CD14-positive monocyte (primary cell): ENCODE data around the gene FXYD5. TPM values are rescaled to one million over a fixed set of nuclear protein-coding genes. Genes with fewer than 3 reads are reported as not detected.

Source experiments
- DNase-seq, 3 donors: peaks; one replicate each; pipeline ENCODE4 v3.0.0-alpha.2; 2011 to 2022
- H2AFZ ChIP-seq: 2 replicates; pipeline ENCODE4 v1.6.0; 2012; ENCODE audit warnings: mild to moderate bottlenecking, low read depth, low read length, inconsistent platforms; ENCODE audit not compliant: insufficient read depth, poor library complexity, severe bottlenecking
- H3K27ac ChIP-seq, 2 donors: 1 replicate in 1 of 2; 2 replicates in 1 of 2; pipeline ENCODE4 v1.5.1; 2012 to 2013; ENCODE audit warnings: low read length in 2 of 2, control low read depth in 1 of 2, inconsistent platforms in 1 of 2, low read depth in 1 of 2, mild to moderate bottlenecking in 1 of 2
- H3K27me3 ChIP-seq, 2 donors: one replicate each; pipeline versions ENCODE4 v1.6.0 to v1.6.1; 2011 to 2013; ENCODE audit warnings: low read length in 2 of 2; ENCODE audit not compliant: control insufficient read depth in 2 of 2, insufficient read depth in 2 of 2
- H3K36me3 ChIP-seq, 2 donors: replicated peaks in 1 of 2; 1 replicate in 1 of 2; 2 replicates in 1 of 2; pipeline versions ENCODE4 v1.5.1 to v1.6.1; 2012 to 2013; ENCODE audit warnings: low read length in 2 of 2, control low read depth in 1 of 2, inconsistent platforms in 1 of 2, mild to moderate bottlenecking in 1 of 2; ENCODE audit not compliant: insufficient read depth in 2 of 2, control insufficient read depth in 1 of 2
- H3K4me1 ChIP-seq, 2 donors: 1 replicate in 1 of 2; 2 replicates in 1 of 2; pipeline versions ENCODE4 v1.5.1 to v1.6.1; 2012 to 2013; ENCODE audit warnings: low read length in 2 of 2, control low read depth in 1 of 2, inconsistent platforms in 1 of 2, mild to moderate bottlenecking in 1 of 2, moderate library complexity in 1 of 2; ENCODE audit not compliant: insufficient read depth in 2 of 2, control insufficient read depth in 1 of 2
- H3K4me2 ChIP-seq: replicated peaks from 2 replicates; pipeline ENCODE3; 2012; ENCODE audit warnings: low read length, moderate library complexity, mild to moderate bottlenecking; ENCODE audit not compliant: poor library complexity, severe bottlenecking; ENCODE audit errors: extremely low read depth
- H3K4me3 ChIP-seq, 3 experiments: fragments of 200-600 bp in 1 of 3; sonication (generic) in 1 of 3; replicated peaks in 1 of 3; 1 replicate in 2 of 3; 2 replicates in 1 of 3; pipeline ENCODE4 v1.5.1; 2011 to 2013; ENCODE audit warnings: low read length in 3 of 3, mild to moderate bottlenecking in 3 of 3, control low read depth in 2 of 3, low read depth in 2 of 3, inconsistent platforms in 1 of 3, moderate library complexity in 1 of 3
- H3K79me2 ChIP-seq: 2 replicates; pipeline ENCODE4 v1.6.0; 2012; ENCODE audit warnings: mild to moderate bottlenecking, control low read depth, inconsistent platforms, low read length, moderate library complexity; ENCODE audit not compliant: insufficient read depth
- H3K9ac ChIP-seq: 2 replicates; pipeline ENCODE4 v1.6.0; 2017; ENCODE audit warnings: low read length, mild to moderate bottlenecking; ENCODE audit not compliant: insufficient read depth, poor library complexity, severe bottlenecking
- H3K9me3 ChIP-seq, 2 donors: replicated peaks in 1 of 2; 1 replicate in 1 of 2; 2 replicates in 1 of 2; pipeline versions ENCODE4 v1.5.1 to v1.6.1; 2012 to 2013; ENCODE audit warnings: low read length in 2 of 2, control low read depth in 1 of 2; ENCODE audit not compliant: control insufficient read depth in 1 of 2, insufficient read depth in 1 of 2
- H4K20me1 ChIP-seq: 2 replicates; pipeline ENCODE4 v1.6.0; 2012; ENCODE audit warnings: mild to moderate bottlenecking, low read length, control low read depth, moderate library complexity; ENCODE audit not compliant: insufficient read depth
- H3K27ac Mint-ChIP-seq, 7 donors: one replicate each; pipeline ENCODE4 v1.8.0; 2020; ENCODE audit warnings: mild to moderate bottlenecking in 7 of 7, mixed read lengths in 7 of 7, moderate library complexity in 6 of 7, inconsistent platforms in 2 of 7
- H3K27me3 Mint-ChIP-seq, 3 donors: one replicate each; pipeline ENCODE4 v1.8.0; 2021 to 2022; ENCODE audit warnings: low read depth in 3 of 3, mild to moderate bottlenecking in 3 of 3, mixed read lengths in 3 of 3, moderate library complexity in 3 of 3, inconsistent platforms in 1 of 3
- H3K36me3 Mint-ChIP-seq, 2 donors: one replicate each; pipeline ENCODE4 v1.8.0; 2020; ENCODE audit warnings: mixed read lengths in 2 of 2, inconsistent platforms in 1 of 2, mild to moderate bottlenecking in 1 of 2
- H3K4me1 Mint-ChIP-seq: one replicate; pipeline ENCODE4 v1.8.0; 2020; ENCODE audit warnings: mild to moderate bottlenecking, mixed read lengths
- H3K4me3 Mint-ChIP-seq, 2 donors: one replicate each; pipeline ENCODE4 v1.8.0; 2020; ENCODE audit warnings: mild to moderate bottlenecking in 2 of 2, mixed read lengths in 2 of 2, moderate library complexity in 1 of 2
- H3K9me3 Mint-ChIP-seq, 7 donors: one replicate each; pipeline ENCODE4 v1.8.0; 2020 to 2022; ENCODE audit warnings: mixed read lengths in 7 of 7, mild to moderate bottlenecking in 6 of 7, moderate library complexity in 6 of 7, inconsistent platforms in 2 of 7
- CTCF ChIP-seq: fragments of 200-600 bp; IDR thresholded peaks from one replicate; pipeline ENCODE4 v1.8.0; 2022; ENCODE audit warnings: antibody characterized with exemption, mild to moderate bottlenecking
- WGBS: methylation state at CpG from one replicate; pipeline ENCODE4 v1.1.5; 2013; ENCODE audit warnings: missing lambda C conversion rate; ENCODE audit not compliant: insufficient coverage; 5-methylcytosine and 5-hydroxymethylcytosine counted together
- intact Hi-C, 2 donors: fragments of 100-400 bp; cut with micrococcal nuclease; formaldehyde crosslinking; loops; one replicate each; pipeline versions ENCODE4 v1.15.0 to v1.15.1; 2023
- polyA plus RNA-seq, 3 donors: library from polyadenylated mRNA; depleted of rRNA in 1 of 3; unstranded in 2 of 3; stranded (reverse) in 1 of 3; fragments of 300-500 nt in 2 of 3; fragments of >200 nt in 1 of 3; fragmentation: Illumina TruSeq in 2 of 3; gene quantifications; 1 replicate in 2 of 3; 2 replicates in 1 of 3; pipeline ENCODE4 v1.2.3, GENCODE V29; 2012 to 2021

FXYD5 gene
- polyA plus RNA-seq, 3 donors = 204 to 673 (median 312) TPM

- H3K4me3 ChIP-seq = peak overlapping the region in 1 of 3 experiments; percentile 14
- no peak for TF ChIP-seq CTCF
- intact Hi-C loops = loop anchor here in 1 of 2 donors (10.0 kb wide), 1 partner anchor 60 kb away; the partner anchor contains the start of gene USF2
- H3K4me2 ChIP-seq = peak overlapping the region; percentile 17
- H2AFZ ChIP-seq = peak overlapping the region; percentile 48
- H3K79me2 ChIP-seq = no peaks in the 10 kb centered on the region
- peaks cover 42% of the 10 kb centered on the region for H3K4me1 Mint-ChIP-seq
- DNase-seq = peak; percentile 79 to 83 (median 82)
- 7% methylated on average over 5 of the region's 13 CpGs for WGBS
- H3K36me3 ChIP-seq = no peaks in the 10 kb centered on the region
- no peak overlapping the region for H3K9ac ChIP-seq
- no peaks in the 10 kb centered on the region for H3K27me3 ChIP-seq
- peaks cover 0 to 12% (median 4%) of the 10 kb centered on the region in 7 donors for H3K9me3 Mint-ChIP-seq
- no peaks in the 10 kb centered on the region for H4K20me1 ChIP-seq
- H3K27me3 Mint-ChIP-seq = peaks cover 0 to 1% (median 0%) of the 10 kb centered on the region in 3 donors
- H3K36me3 Mint-ChIP-seq = peaks cover 0 to 2% of the 10 kb centered on the region in 2 donors
- peak overlapping the region; percentile 54 to 84 for H3K27ac ChIP-seq
- peaks cover 31 to 33% of the 10 kb centered on the region in 2 donors for H3K4me1 ChIP-seq
- H3K27ac Mint-ChIP-seq = peak overlapping the region; percentile 89 to 96 (median 93)
- H3K9me3 ChIP-seq = no peaks in the 10 kb centered on the region
- peak overlapping the region in 1 of 2 donors; percentile 4 for H3K4me3 Mint-ChIP-seq
Observed at GRCh38 chr19:35204799-35205732, 50.5 kb downstream of the FXYD5 start.

DNA sequence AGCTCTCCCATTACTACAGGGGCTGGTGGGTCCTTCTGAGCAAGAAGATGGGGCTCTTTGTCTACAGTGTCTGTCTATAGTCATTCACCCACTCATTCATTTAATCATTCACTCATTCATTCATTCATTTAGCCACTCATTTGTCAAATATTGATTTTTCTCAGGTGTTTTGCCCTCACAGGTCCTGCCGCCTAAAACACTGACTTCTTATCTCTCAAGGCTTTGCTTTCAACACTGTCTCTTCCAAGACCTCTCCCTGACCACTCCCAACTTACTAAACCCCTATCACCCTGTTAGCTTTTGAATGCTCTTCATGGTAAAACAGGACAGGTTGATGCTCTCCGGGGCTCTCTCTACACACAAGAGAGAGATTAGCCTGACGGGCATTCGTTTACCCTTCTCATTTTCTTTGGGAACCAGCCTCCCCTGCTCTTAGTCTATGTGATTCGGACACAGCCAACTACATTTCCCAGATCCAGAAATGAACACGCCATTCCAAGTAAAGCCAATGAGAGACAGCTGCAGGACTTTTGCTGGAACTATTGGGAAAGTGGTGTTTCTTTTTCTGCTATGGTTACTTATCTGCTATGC, 51.3 kb downstream of the FXYD5 start:
- H3K79me2 ChIP-seq = no peaks in the 10 kb centered on the region
- H3K36me3 ChIP-seq = no peaks in the 10 kb centered on the region
- intact Hi-C loops = loop anchor here in 1 of 2 donors (10.0 kb wide), 1 partner anchor 59 kb away; the partner anchor contains the start of gene USF2
- DNase-seq = no peak
- peak overlapping the region; percentile 17 for H3K4me2 ChIP-seq
- no peak overlapping the region for H3K9ac ChIP-seq
- no peaks in the 10 kb centered on the region for H4K20me1 ChIP-seq
- Mint-ChIP-seq H3K9me3 (peaks cover 0 to 12% (median 4%) of the 10 kb centered on the region in 7 donors), H3K4me1 (peaks cover 45% of the 10 kb centered on the region), H3K4me3 (peak overlapping the region; percentile 4 to 25), H3K27ac (peak overlapping the region; percentile 38 to 95 (median 85)), H3K36me3 (peaks cover 0 to 2% of the 10 kb centered on the region in 2 donors), H3K27me3 (no peaks in the 10 kb centered on the region)
- peaks cover 36 to 39% of the 10 kb centered on the region in 2 donors for H3K4me1 ChIP-seq
- H2AFZ ChIP-seq = peak overlapping the region; percentile 48
- 100% methylated on average over 2 of the region's 6 CpGs for WGBS
- peak overlapping the region; percentile 54 to 84 for H3K27ac ChIP-seq
- H3K9me3 ChIP-seq = no peaks in the 10 kb centered on the region
- no peak for TF ChIP-seq CTCF
- H3K4me3 ChIP-seq = peak overlapping the region in 1 of 3 experiments; percentile 14
- no peaks in the 10 kb centered on the region for H3K27me3 ChIP-seq
